IMR-90 (cell line): ENCODE measurements around the gene NUDT12.

Source experiments
- CEBPB ChIP-seq: IDR thresholded peaks from 2 replicates; pipeline ENCODE4 v1.6.1; 2012; ENCODE audit warnings: low read depth, low read length, improper control_type of control experiment
- CHD1 ChIP-seq: IDR thresholded peaks from 2 replicates; pipeline ENCODE4 v1.6.1; 2012; ENCODE audit warnings: low read depth, low read length, improper control_type of control experiment
- MXI1 ChIP-seq: IDR thresholded peaks from 2 replicates; pipeline ENCODE4 v1.6.1; 2012; ENCODE audit warnings: low read depth, mild to moderate bottlenecking, low read length, moderate library complexity, borderline replicate concordance
- POLR2A ChIP-seq: IDR thresholded peaks from 2 replicates; pipeline ENCODE4 v1.6.1; 2012; ENCODE audit warnings: mild to moderate bottlenecking, low read depth, low read length
- RAD21 ChIP-seq: IDR thresholded peaks from 2 replicates; pipeline ENCODE4 v1.6.1; 2012; ENCODE audit warnings: low read length, improper control_type of control experiment
- USF2 ChIP-seq: fragments of 150-350 bp; IDR thresholded peaks from 2 replicates; pipeline ENCODE4 v1.6.1; 2017; ENCODE audit warnings: mild to moderate bottlenecking, antibody characterized with exemption, low read length, low read depth
- TF ChIP-seq, protein P1 (sequence below): conservative IDR thresholded peaks from 2 replicates; pipeline ENCODE4 v1.5.1; 2012; ENCODE audit warnings: mild to moderate bottlenecking, low read depth, low read length, improper control_type of control experiment

- TF ChIP-seq, protein P1, sequence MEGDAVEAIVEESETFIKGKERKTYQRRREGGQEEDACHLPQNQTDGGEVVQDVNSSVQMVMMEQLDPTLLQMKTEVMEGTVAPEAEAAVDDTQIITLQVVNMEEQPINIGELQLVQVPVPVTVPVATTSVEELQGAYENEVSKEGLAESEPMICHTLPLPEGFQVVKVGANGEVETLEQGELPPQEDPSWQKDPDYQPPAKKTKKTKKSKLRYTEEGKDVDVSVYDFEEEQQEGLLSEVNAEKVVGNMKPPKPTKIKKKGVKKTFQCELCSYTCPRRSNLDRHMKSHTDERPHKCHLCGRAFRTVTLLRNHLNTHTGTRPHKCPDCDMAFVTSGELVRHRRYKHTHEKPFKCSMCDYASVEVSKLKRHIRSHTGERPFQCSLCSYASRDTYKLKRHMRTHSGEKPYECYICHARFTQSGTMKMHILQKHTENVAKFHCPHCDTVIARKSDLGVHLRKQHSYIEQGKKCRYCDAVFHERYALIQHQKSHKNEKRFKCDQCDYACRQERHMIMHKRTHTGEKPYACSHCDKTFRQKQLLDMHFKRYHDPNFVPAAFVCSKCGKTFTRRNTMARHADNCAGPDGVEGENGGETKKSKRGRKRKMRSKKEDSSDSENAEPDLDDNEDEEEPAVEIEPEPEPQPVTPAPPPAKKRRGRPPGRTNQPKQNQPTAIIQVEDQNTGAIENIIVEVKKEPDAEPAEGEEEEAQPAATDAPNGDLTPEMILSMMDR, result no peak
- TF ChIP-seq POLR2A (no peak), USF2 (no peak), CEBPB (no peak), MXI1 (no peak), CHD1 (no peak), RAD21 (no peak)
Observed at GRCh38 chr5:103598997-103599566, 36.5 kb upstream of the NUDT12 start.
